NCI-H1105 (cell line): ENCODE measurements around the gene VSIG10.
"Not testable (repeated sequence)": the region's sequence is repeated elsewhere in the genome, so short reads cannot be mapped to it uniquely, and the experiment has no call there.

ENCODE experiments used
- DNase-seq: peaks from one replicate; lab custom pipeline; 2025; lab: John Stamatoyannopoulos, UW

VSIG10 gene

DNA sequence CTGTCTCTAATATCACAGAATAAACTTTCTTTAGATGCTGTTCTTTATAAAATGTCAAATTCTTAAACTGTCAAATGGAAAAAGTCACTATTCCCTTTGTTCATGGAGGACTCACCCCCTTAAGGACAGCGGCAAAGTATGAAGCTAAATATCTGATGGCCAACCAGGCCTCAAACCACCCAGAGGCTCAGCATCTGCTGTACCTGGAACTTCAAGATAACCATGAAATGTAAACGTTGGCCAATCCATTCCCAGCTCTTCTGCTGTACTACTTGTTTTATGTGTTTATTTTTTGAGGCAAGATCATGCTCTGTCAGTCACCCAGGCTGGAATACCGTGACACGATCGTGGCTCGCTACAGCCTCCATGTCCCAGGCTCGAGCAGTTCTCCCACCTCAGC is 71.6 kb downstream of the VSIG10 start:
- DNase-seq = no peak

DNA sequence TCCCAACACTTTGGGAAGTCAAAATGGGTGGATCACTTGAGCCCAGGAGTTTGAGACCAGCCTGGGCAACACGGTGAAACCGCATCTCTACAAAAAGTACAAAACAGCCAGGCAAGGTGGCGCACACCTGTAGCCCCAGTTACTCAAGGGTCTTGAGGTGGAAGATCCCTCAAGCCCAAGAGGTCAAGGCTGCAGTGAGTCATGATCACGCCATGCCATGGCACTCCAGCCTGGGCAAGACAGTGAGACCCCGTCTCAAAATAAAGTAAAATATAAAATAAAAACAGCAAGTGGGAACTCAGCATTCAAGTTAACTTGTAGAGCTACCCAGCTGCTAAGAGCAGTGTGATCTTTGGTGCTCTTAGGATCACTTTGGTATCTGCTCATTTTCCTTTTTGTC is 74.6 kb downstream of the VSIG10 start:
- DNase-seq = no peak

DNA sequence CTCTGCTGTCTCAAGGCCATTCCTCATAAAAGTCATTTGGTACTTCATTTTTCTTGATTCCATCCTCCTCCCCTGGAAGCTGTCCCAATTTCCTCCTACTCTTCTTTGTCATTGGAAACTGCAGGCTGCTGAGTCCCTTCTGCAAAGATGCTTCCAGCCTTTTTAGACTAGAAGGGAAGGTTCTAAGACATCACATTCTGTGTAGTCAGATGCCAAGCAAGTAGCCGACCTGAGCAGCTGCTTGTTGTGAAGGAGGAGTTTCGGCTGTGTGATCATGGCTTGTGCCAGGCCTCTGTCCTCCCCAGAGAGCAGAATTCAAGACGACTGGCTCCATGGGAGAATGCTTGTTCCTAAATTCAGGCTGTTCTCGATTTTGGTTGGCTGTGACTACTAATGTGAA is 78.6 kb downstream of the VSIG10 start:
- DNase-seq = no peak

GRCh38 chr12:118023301-118023860 is 80.4 kb downstream of the VSIG10 start:
- no peak for DNase-seq

DNA sequence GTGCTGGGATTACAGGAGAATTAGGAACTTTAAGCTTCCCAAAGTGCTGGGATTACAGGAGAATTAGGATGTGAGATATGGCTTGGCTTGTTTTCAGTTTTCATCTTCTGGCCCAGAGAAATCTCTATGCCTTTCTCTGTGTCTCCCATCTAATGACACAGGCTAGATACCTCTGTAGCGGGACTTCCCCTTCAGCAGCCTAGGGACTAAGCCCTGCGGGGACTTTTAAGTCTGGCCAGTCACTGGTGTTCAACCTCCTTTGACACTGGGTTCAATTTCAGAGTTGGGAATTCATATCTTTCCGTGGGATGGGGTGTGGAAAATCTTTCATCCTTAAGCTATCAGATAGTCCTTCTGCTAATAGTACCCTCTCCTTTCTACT is 81.1 kb downstream of the VSIG10 start:
- no peak for DNase-seq

GRCh38 chr12:118022097-118022727 is 81.6 kb downstream of the VSIG10 start:
- DNase-seq = not testable (repeated sequence)

DNA sequence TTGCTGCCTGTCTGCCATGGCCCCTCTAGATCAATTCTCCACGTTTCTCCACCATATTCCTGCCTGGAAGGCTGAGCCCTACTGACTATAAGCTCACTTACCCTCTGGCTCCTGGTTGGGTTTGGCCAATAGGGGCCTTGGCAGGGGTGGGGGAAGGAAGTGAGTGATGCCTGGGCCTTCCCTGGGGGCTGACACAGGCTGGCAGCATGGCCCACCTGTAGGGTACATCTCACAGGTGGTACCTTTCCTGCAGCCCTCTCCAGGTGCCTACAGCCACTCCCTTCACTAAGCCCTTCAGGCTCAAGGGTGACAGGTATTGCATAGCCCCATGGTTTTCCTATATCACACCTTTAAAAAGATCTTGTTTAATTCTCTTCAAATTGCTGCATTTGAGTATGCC is 83.8 kb downstream of the VSIG10 start:
- no peak for DNase-seq

DNA sequence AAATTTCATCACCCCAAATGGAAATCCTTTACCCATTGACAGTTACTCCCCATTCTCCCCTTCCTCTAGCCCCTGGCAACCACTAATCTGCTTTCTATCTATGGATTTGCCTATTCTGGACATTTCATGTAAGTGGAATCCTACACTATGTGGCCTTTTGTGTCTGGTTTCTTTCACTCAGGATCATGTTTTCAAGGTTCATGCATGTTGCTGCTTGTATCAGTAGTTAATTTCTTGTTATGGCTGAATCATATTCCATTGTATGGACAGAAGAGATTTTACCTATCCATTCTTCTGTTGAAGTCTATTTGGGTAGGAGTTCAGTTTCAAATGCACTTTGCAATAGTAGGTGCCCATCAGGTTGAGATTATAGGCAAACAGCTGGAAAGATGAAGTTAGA is 85.9 kb downstream of the VSIG10 start:
- no peak for DNase-seq

- DNase-seq = peak; percentile 99
Observed at GRCh38 chr12:118016424-118017264, 87.2 kb downstream of the VSIG10 start, which contains the start of gene RFC5. RFC5 (plus strand) TSS chr12:118016703; CDS start chr12:118016828, 125 bp downstream.

DNA sequence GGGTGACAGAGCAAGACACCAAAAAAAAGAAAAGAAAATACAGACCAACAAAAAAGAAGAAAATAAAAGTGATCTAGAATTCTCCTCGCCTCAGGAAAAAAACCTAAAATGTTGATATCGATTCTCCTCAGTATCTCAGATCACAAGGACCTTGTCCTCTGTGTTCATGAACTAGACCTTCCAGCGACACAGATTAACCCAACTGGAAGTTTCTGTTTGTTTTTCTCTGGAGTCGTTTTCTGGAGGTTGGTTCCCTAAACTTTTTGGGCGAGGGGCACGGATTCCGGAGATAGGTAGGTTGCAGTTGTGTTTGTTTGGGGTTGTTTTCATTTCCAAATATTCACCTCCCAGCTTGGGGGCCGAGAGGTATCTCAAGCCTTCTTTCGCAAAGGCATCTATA is 87.9 kb downstream of the VSIG10 start:
- DNase-seq = no peak

DNA sequence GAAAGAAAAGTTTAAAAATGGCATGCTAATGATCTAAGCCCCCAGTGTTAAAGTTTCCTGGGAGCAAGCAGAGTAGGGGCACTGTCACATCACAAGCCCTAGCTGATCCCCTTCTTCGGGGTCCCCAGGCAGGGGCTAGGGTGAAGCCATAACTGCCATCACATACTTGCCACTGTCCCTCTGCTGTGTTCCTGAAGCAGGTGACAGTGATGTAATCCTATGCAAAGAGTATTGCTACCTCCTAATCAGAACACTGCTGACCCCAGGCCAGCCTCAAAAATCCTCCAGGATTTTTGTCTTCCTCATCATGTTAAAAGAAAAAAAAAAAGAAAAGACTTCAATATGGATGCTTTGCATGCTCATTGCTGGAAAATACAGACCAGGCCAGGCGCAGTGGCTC is 88.5 kb downstream of the VSIG10 start:
- no peak for DNase-seq
